ENCODE data around the gene PLEKHA4.
"Not testable (repeated sequence)": the region's sequence is repeated elsewhere in the genome, so short reads cannot be mapped to it uniquely, and the experiment has no call there.

The PLEKHA4 gene

GRCh38 chr19:48868114-48868886 lies at the start of gene PLEKHA4:
Gene PLEKHA4, minus strand, starts transcription at chr19:48868617. Its CDS starts 997 bp downstream, at chr19:48867620.
- no peak for DNase-seq

GRCh38 chr19:48918071-48918470 lies 49.7 kb upstream of the PLEKHA4 start:
- no peak for DNase-seq

GRCh38 chr19:48915757-48916156 lies 47.3 kb upstream of the PLEKHA4 start:
- DNase-seq, result no peak

- no peak for DNase-seq
Measured at GRCh38 chr19:48914181-48914580, 45.8 kb upstream of the PLEKHA4 start.

GRCh38 chr19:48913114-48913889 lies 44.9 kb upstream of the PLEKHA4 start:
- peak; percentile 39 for DNase-seq

GRCh38 chr19:48910803-48911202 lies 42.4 kb upstream of the PLEKHA4 start:
- DNase-seq, result no peak

GRCh38 chr19:48909424-48910077 lies 41.1 kb upstream of the PLEKHA4 start:
- DNase-seq, result not testable (repeated sequence)

- DNase-seq, result no peak
Measured at GRCh38 chr19:48907671-48908070, 39.3 kb upstream of the PLEKHA4 start.

GRCh38 chr19:48906324-48906723 lies 37.9 kb upstream of the PLEKHA4 start:
- no peak for DNase-seq

- no peak for DNase-seq
Measured at GRCh38 chr19:48905664-48906063, 37.2 kb upstream of the PLEKHA4 start.

- DNase-seq, result not testable (repeated sequence)
Measured at GRCh38 chr19:48903788-48904187, 35.4 kb upstream of the PLEKHA4 start.

GRCh38 chr19:48902291-48902690 lies 33.9 kb upstream of the PLEKHA4 start:
- not testable (repeated sequence) for DNase-seq

- peak; percentile 63 for DNase-seq
Measured at GRCh38 chr19:48900477-48901406, 32.3 kb upstream of the PLEKHA4 start.

- peak; percentile 100 for DNase-seq
Measured at GRCh38 chr19:48899781-48900476, 31.5 kb upstream of the PLEKHA4 start, which contains the start of gene NUCB1. Gene NUCB1, plus strand, starts transcription at chr19:48900312. Its CDS starts 485 bp downstream, at chr19:48900797.

- not testable (repeated sequence) for DNase-seq
Measured at GRCh38 chr19:48899386-48899749, 31.0 kb upstream of the PLEKHA4 start.

GRCh38 chr19:48897181-48897580 lies 28.8 kb upstream of the PLEKHA4 start:
- no peak for DNase-seq

- DNase-seq, result peak; percentile 67
Measured at GRCh38 chr19:48896191-48896720, 27.8 kb upstream of the PLEKHA4 start.

- DNase-seq, result no peak
Measured at GRCh38 chr19:48895226-48895625, 26.8 kb upstream of the PLEKHA4 start.

- no peak for DNase-seq
Measured at GRCh38 chr19:48890551-48890950, 22.1 kb upstream of the PLEKHA4 start.

GRCh38 chr19:48889496-48889895 lies 21.1 kb upstream of the PLEKHA4 start:
- DNase-seq, result not testable (repeated sequence)

GRCh38 chr19:48887861-48888612 lies 19.6 kb upstream of the PLEKHA4 start:
- no peak for DNase-seq

Data from activated CD4-positive, alpha-beta T cell treated with anti-CD3 and anti-CD28 coated beads, Interleukin-2, amount 50 U/mL, for 16 hours (primary cell).